HCT116 (cell line): ENCODE data around the gene GLP2R. TPM values are rescaled to one million over a fixed set of nuclear protein-coding genes. Genes with fewer than 3 reads are reported as not detected.

Source experiments
- ATAC-seq: fragments of 200-7000 bp; cut with Tn5 transposase; 2 replicates; pipeline ENCODE4 v1.9.1; 2020; ENCODE audit warnings: mild to moderate bottlenecking, moderate library complexity
- BruUV-seq: library from RNA; stranded (reverse); fragments of 400-500 nt; replicated peaks from 2 replicates; lab custom pipeline; 2021; lab: Mats Ljungman, UMichigan
- CTCF ChIA-PET: fragments of 300-600 bp; sonication (Branson Sonifier 250); formaldehyde crosslinking; loops from one replicate; lab custom pipeline; 2021; ENCODE audit warnings: antibody characterized with exemption; lab: Charles Lee
- POLR2A ChIA-PET: fragments of 300-600, 350-600 bp; sonication (Branson Sonifier 250); formaldehyde crosslinking; loops from one replicate; lab custom pipeline; 2021; ENCODE audit warnings: antibody characterized with exemption; lab: Charles Lee
- RAD21 ChIA-PET, 2 experiments: fragments of 300-600 bp; sonication (Branson Sonifier 250); formaldehyde crosslinking; loops; one replicate each; lab custom pipeline; 2023; ENCODE audit warnings: low total read pairs in 2 of 2; ENCODE audit not compliant: uncharacterized antibody in 2 of 2, unreplicated experiment in 2 of 2, low non-redundant PET in 1 of 2; lab: Charles Lee
- DNase-seq: peaks from one replicate; pipeline ENCODE4 v3.0.0-alpha.2; 2010; ENCODE audit warnings: low read depth, low spot score
- H2AFZ ChIP-seq: fragments of 200-600 bp; shearing (Covaris generic), sonication (generic); 2 replicates; pipeline ENCODE4 v1.6.1; 2017; ENCODE audit warnings: low read depth, mixed run types, mixed read lengths, antibody characterized with exemption, low read length; ENCODE audit not compliant: poor library complexity, severe bottlenecking
- H3K27ac ChIP-seq: 2 replicates; pipeline ENCODE4 v1.5.1; 2012; ENCODE audit warnings: low read depth, low read length
- H3K27me3 ChIP-seq: fragments of 200-600 bp; sonication (generic); 2 replicates; pipeline ENCODE4 v1.6.1; 2016; ENCODE audit warnings: mixed run types, low read length, mixed read lengths; ENCODE audit not compliant: insufficient read depth
- H3K36me3 ChIP-seq, 2 experiments: fragments of 200-500 bp in 1 of 2; fragments of 200-600 bp in 1 of 2; sonication (Bioruptor generic) in 1 of 2; sonication (generic) in 1 of 2; 2 replicates each; pipeline versions ENCODE4 v1.5.1 to v1.6.1; 2014 to 2016; ENCODE audit warnings: low read length in 2 of 2, inconsistent platforms in 1 of 2, mixed read lengths in 1 of 2, mixed run types in 1 of 2; ENCODE audit not compliant: insufficient read depth in 2 of 2, control insufficient read depth in 1 of 2
- H3K4me1 ChIP-seq, 2 experiments: fragments of 200-600 bp in 1 of 2; sonication (generic) in 1 of 2; 2 replicates each; pipeline versions ENCODE4 v1.5.1 to v1.6.1; 2012 to 2017; ENCODE audit warnings: low read length in 2 of 2, inconsistent platforms in 1 of 2, mild to moderate bottlenecking in 1 of 2, mixed read lengths in 1 of 2, mixed run types in 1 of 2, moderate library complexity in 1 of 2; ENCODE audit not compliant: insufficient read depth in 2 of 2, control insufficient read depth in 1 of 2
- H3K4me2 ChIP-seq: fragments of 200-600 bp; sonication (generic); 2 replicates; pipeline ENCODE4 v1.6.1; 2017; ENCODE audit warnings: mixed run types, low read length, mixed read lengths
- H3K4me3 ChIP-seq, 2 experiments: fragments of 200-600 bp in 1 of 2; sonication (generic) in 1 of 2; replicated peaks in 1 of 2; 2 replicates each; pipeline ENCODE4 v1.5.1; 2011 to 2016; ENCODE audit warnings: low read length in 2 of 2, control low read depth in 1 of 2, low read depth in 1 of 2, mild to moderate bottlenecking in 1 of 2, mixed read lengths in 1 of 2, mixed run types in 1 of 2
- H3K79me2 ChIP-seq: fragments of 200-600 bp; sonication (generic); 2 replicates; pipeline ENCODE4 v1.6.1; 2017; ENCODE audit warnings: mild to moderate bottlenecking, mixed run types, low read length, moderate library complexity, mixed read lengths; ENCODE audit not compliant: insufficient read depth
- H3K9ac ChIP-seq: fragments of 200-600 bp; sonication (generic); 2 replicates; pipeline ENCODE4 v1.6.1; 2016; ENCODE audit warnings: low read length, mixed read lengths
- H3K9me2 ChIP-seq: fragments of 200-600 bp; sonication (generic), shearing (Covaris generic); 2 replicates; pipeline ENCODE4 v1.6.1; 2017; ENCODE audit warnings: mixed run types, mild to moderate bottlenecking, moderate library complexity; ENCODE audit not compliant: insufficient read depth
- H3K9me3 ChIP-seq, 2 experiments: fragments of 200-500 bp in 1 of 2; fragments of 200-600 bp in 1 of 2; sonication (Bioruptor generic) in 1 of 2; sonication (generic) in 1 of 2; 2 replicates each; pipeline ENCODE4 v1.6.1; 2014 to 2017; ENCODE audit warnings: low read length in 2 of 2, mixed read lengths in 2 of 2, inconsistent platforms in 1 of 2, low read depth in 1 of 2, mild to moderate bottlenecking in 1 of 2, mixed run types in 1 of 2, moderate library complexity in 1 of 2; ENCODE audit not compliant: control insufficient read depth in 1 of 2, insufficient read depth in 1 of 2
- H4K20me1 ChIP-seq: fragments of 200-600 bp; sonication (generic), shearing (Covaris generic); 2 replicates; pipeline ENCODE4 v1.6.1; 2017; ENCODE audit warnings: mixed run types, mild to moderate bottlenecking, moderate library complexity; ENCODE audit not compliant: insufficient read depth
- ATF3 ChIP-seq: IDR thresholded peaks from 2 replicates; pipeline ENCODE4 v1.6.1; 2012
- CBX3 ChIP-seq: IDR thresholded peaks from 2 replicates; pipeline ENCODE4 v1.6.1; 2012; ENCODE audit warnings: low read depth
- CEBPB ChIP-seq: IDR thresholded peaks from 2 replicates; pipeline ENCODE4 v1.6.1; 2012; ENCODE audit warnings: low read depth
- EGR1 ChIP-seq: IDR thresholded peaks from 2 replicates; pipeline ENCODE4 v1.6.1; 2012; ENCODE audit warnings: low read depth
- EZH2 ChIP-seq: fragments of 200-600 bp; sonication (generic); IDR thresholded peaks from 2 replicates; pipeline ENCODE4 v1.6.1; 2017; ENCODE audit warnings: antibody characterized with exemption, mixed run types
- FOSL1 ChIP-seq: IDR thresholded peaks from 2 replicates; pipeline ENCODE4 v1.6.1; 2012; ENCODE audit warnings: low read depth
- JUND ChIP-seq: IDR thresholded peaks from 2 replicates; pipeline ENCODE4 v1.6.1; 2012
- POLR2A ChIP-seq: IDR thresholded peaks from 2 replicates; pipeline ENCODE4 v1.7.0; 2011; ENCODE audit warnings: borderline replicate concordance; ENCODE audit not compliant: insufficient read depth, insufficient read length; ENCODE audit errors: extremely low read depth
- SIN3A ChIP-seq: IDR thresholded peaks from 2 replicates; pipeline ENCODE4 v1.6.1; 2012; ENCODE audit warnings: low read depth
- SP1 ChIP-seq: IDR thresholded peaks from 2 replicates; pipeline ENCODE4 v1.6.1; 2012; ENCODE audit warnings: low read depth
- SRF ChIP-seq: IDR thresholded peaks from 2 replicates; pipeline ENCODE4 v1.6.1; 2012; ENCODE audit warnings: low read depth
- TCF7L2 ChIP-seq: IDR thresholded peaks from 2 replicates; pipeline ENCODE4 v1.7.0; 2011; ENCODE audit warnings: borderline replicate concordance, inconsistent platforms; ENCODE audit not compliant: insufficient read depth, insufficient read length; ENCODE audit errors: extremely low read depth
- YY1 ChIP-seq: IDR thresholded peaks from 2 replicates; pipeline ENCODE4 v1.6.1; 2011; ENCODE audit warnings: low read length, low read depth, moderate library complexity, mild to moderate bottlenecking; ENCODE audit not compliant: insufficient replicate concordance; ENCODE audit errors: extremely low read depth
- ZFX ChIP-seq: fragments of 450-650 bp; IDR thresholded peaks from 2 replicates; pipeline ENCODE4 v1.6.1; 2017
- ZNF274 ChIP-seq: fragments of 200-500 bp; sonication (Bioruptor generic); IDR thresholded peaks from 2 replicates; pipeline ENCODE4 v1.6.1; 2014; ENCODE audit warnings: mild to moderate bottlenecking, low read depth, low read length, inconsistent platforms
- intact Hi-C: fragments of 100-400 bp; cut with micrococcal nuclease; formaldehyde crosslinking; loops from 2 replicates; pipeline ENCODE4 v1.10.0; 2022
- total RNA-seq: library from RNA; stranded (reverse); gene quantifications from one replicate; pipeline ENCODE4 v1.2.1, GENCODE V29; 2021; ENCODE audit not compliant: unreplicated experiment
- TF ChIP-seq, protein P1 (sequence below): IDR thresholded peaks from 2 replicates; pipeline ENCODE4 v1.6.1; 2011; ENCODE audit warnings: mild to moderate bottlenecking, low read length, moderate library complexity; ENCODE audit not compliant: insufficient replicate concordance; ENCODE audit errors: extremely low read depth
- TF ChIP-seq, protein P2 (sequence below), 3 experiments: fragments of 200-600 bp in 1 of 3; sonication (generic) in 1 of 3; IDR thresholded peaks in 2 of 3; conservative IDR thresholded peaks in 1 of 3; 2 replicates each; pipeline ENCODE4 v1.5.1; 2012 to 2017; ENCODE audit warnings: low read depth in 2 of 3, low read length in 2 of 3, antibody characterized with exemption in 1 of 3, borderline replicate concordance in 1 of 3, control low read depth in 1 of 3, mild to moderate bottlenecking in 1 of 3, mixed read lengths in 1 of 3, mixed run types in 1 of 3, moderate library complexity in 1 of 3; ENCODE audit not compliant: insufficient read depth in 1 of 3
- TF ChIP-seq, protein P3 (sequence below): IDR thresholded peaks from 2 replicates; pipeline ENCODE4 v1.6.1; 2012
- TF ChIP-seq, protein P4 (sequence below): IDR thresholded peaks from 2 replicates; pipeline ENCODE4 v1.6.1; 2012; ENCODE audit warnings: low read depth

The GLP2R gene
- total RNA-seq, 1 experiment from 2014 or later: not detected

- no peak for TF ChIP-seq CBX3
- TF ChIP-seq YY1: no peak
- no peak for TF ChIP-seq POLR2A
These were observed 37.2 kb downstream of the GLP2R start (continued) for GRCh38 chr17:9862949-9863348.

GRCh38 chr17:9865586-9865985 lies 39.9 kb downstream of the GLP2R start:
- H3K9ac ChIP-seq: no peak overlapping the region
- no TSS peak for BruUV-seq
- CTCF ChIA-PET: no interaction called here
- TF ChIP-seq, protein P1, sequence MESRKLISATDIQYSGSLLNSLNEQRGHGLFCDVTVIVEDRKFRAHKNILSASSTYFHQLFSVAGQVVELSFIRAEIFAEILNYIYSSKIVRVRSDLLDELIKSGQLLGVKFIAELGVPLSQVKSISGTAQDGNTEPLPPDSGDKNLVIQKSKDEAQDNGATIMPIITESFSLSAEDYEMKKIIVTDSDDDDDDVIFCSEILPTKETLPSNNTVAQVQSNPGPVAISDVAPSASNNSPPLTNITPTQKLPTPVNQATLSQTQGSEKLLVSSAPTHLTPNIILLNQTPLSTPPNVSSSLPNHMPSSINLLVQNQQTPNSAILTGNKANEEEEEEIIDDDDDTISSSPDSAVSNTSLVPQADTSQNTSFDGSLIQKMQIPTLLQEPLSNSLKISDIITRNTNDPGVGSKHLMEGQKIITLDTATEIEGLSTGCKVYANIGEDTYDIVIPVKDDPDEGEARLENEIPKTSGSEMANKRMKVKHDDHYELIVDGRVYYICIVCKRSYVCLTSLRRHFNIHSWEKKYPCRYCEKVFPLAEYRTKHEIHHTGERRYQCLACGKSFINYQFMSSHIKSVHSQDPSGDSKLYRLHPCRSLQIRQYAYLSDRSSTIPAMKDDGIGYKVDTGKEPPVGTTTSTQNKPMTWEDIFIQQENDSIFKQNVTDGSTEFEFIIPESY: no peak
- TF ChIP-seq SRF (no peak), SP1 (no peak), ATF3 (no peak), ZNF274 (no peak), ZFX (no peak), FOSL1 (no peak), JUND (no peak), SIN3A (no peak), EZH2 (no peak), CBX3 (no peak), POLR2A (no peak), EGR1 (no peak), CEBPB (no peak), TCF7L2 (no peak)
- TF ChIP-seq, protein P2, sequence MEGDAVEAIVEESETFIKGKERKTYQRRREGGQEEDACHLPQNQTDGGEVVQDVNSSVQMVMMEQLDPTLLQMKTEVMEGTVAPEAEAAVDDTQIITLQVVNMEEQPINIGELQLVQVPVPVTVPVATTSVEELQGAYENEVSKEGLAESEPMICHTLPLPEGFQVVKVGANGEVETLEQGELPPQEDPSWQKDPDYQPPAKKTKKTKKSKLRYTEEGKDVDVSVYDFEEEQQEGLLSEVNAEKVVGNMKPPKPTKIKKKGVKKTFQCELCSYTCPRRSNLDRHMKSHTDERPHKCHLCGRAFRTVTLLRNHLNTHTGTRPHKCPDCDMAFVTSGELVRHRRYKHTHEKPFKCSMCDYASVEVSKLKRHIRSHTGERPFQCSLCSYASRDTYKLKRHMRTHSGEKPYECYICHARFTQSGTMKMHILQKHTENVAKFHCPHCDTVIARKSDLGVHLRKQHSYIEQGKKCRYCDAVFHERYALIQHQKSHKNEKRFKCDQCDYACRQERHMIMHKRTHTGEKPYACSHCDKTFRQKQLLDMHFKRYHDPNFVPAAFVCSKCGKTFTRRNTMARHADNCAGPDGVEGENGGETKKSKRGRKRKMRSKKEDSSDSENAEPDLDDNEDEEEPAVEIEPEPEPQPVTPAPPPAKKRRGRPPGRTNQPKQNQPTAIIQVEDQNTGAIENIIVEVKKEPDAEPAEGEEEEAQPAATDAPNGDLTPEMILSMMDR (IDR thresholded peaks at IDR 0.05 in 2 of 3, conservative IDR thresholded peaks at IDR 0.05 in 1 of 3; ENCODE audit: borderline replicate concordance in 1 of 3, insufficient read depth in 1 of 3, low read depth in 2 of 3, low read length in 2 of 3): no peak
- TF ChIP-seq, protein P3, sequence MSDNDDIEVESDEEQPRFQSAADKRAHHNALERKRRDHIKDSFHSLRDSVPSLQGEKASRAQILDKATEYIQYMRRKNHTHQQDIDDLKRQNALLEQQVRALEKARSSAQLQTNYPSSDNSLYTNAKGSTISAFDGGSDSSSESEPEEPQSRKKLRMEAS: no peak
- TF ChIP-seq, protein P4, sequence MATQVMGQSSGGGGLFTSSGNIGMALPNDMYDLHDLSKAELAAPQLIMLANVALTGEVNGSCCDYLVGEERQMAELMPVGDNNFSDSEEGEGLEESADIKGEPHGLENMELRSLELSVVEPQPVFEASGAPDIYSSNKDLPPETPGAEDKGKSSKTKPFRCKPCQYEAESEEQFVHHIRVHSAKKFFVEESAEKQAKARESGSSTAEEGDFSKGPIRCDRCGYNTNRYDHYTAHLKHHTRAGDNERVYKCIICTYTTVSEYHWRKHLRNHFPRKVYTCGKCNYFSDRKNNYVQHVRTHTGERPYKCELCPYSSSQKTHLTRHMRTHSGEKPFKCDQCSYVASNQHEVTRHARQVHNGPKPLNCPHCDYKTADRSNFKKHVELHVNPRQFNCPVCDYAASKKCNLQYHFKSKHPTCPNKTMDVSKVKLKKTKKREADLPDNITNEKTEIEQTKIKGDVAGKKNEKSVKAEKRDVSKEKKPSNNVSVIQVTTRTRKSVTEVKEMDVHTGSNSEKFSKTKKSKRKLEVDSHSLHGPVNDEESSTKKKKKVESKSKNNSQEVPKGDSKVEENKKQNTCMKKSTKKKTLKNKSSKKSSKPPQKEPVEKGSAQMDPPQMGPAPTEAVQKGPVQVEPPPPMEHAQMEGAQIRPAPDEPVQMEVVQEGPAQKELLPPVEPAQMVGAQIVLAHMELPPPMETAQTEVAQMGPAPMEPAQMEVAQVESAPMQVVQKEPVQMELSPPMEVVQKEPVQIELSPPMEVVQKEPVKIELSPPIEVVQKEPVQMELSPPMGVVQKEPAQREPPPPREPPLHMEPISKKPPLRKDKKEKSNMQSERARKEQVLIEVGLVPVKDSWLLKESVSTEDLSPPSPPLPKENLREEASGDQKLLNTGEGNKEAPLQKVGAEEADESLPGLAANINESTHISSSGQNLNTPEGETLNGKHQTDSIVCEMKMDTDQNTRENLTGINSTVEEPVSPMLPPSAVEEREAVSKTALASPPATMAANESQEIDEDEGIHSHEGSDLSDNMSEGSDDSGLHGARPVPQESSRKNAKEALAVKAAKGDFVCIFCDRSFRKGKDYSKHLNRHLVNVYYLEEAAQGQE: no peak

More at GRCh38 chr17:9865586-9865985, 39.9 kb downstream of the GLP2R start:
- H3K79me2 ChIP-seq: no peaks in the 10 kb centered on the region
- H4K20me1 ChIP-seq: no peaks in the 10 kb centered on the region
- H3K4me2 ChIP-seq: no peak overlapping the region
- intact Hi-C loops: no loop called here
- DNase-seq (no peak), ATAC-seq (no peak)
- H3K36me3 ChIP-seq: no peaks in the 10 kb centered on the region
- H3K4me3 ChIP-seq: no peak overlapping the region
- POLR2A ChIA-PET: no interaction called here
- no peaks in the 10 kb centered on the region for H3K4me1 ChIP-seq
- H2AFZ ChIP-seq: no peak overlapping the region
- no peaks in the 10 kb centered on the region for H3K9me2 ChIP-seq
- no peaks in the 10 kb centered on the region for H3K27me3 ChIP-seq
- 0 out of 4 replicates have a peak, but pooled peaks cover 0 to 4% of the 10 kb centered on the region in 2 experiments for H3K9me3 ChIP-seq
- no peak overlapping the region for H3K27ac ChIP-seq
- RAD21 ChIA-PET: no interaction called here
